ENCODE data around the gene APOL6.
A peak's percentile ranks its signal among the peaks of the same experiment; 100 is the strongest.

APOL6 gene

GRCh38 chr22:35624547-35624946, 23.7 kb upstream of the APOL6 start:
- H3K4me3 ChIP-seq (replicated peaks; ENCODE audit: low read depth, low read length) = no peak overlapping the region
- TF ChIP-seq, protein P1, sequence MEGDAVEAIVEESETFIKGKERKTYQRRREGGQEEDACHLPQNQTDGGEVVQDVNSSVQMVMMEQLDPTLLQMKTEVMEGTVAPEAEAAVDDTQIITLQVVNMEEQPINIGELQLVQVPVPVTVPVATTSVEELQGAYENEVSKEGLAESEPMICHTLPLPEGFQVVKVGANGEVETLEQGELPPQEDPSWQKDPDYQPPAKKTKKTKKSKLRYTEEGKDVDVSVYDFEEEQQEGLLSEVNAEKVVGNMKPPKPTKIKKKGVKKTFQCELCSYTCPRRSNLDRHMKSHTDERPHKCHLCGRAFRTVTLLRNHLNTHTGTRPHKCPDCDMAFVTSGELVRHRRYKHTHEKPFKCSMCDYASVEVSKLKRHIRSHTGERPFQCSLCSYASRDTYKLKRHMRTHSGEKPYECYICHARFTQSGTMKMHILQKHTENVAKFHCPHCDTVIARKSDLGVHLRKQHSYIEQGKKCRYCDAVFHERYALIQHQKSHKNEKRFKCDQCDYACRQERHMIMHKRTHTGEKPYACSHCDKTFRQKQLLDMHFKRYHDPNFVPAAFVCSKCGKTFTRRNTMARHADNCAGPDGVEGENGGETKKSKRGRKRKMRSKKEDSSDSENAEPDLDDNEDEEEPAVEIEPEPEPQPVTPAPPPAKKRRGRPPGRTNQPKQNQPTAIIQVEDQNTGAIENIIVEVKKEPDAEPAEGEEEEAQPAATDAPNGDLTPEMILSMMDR (IDR thresholded peaks at IDR 0.05; ENCODE audit: low read depth, low read length, missing control alignments) = no peak
- no peak for DNase-seq (ENCODE audit: extremely low read depth, low read depth)

DNA sequence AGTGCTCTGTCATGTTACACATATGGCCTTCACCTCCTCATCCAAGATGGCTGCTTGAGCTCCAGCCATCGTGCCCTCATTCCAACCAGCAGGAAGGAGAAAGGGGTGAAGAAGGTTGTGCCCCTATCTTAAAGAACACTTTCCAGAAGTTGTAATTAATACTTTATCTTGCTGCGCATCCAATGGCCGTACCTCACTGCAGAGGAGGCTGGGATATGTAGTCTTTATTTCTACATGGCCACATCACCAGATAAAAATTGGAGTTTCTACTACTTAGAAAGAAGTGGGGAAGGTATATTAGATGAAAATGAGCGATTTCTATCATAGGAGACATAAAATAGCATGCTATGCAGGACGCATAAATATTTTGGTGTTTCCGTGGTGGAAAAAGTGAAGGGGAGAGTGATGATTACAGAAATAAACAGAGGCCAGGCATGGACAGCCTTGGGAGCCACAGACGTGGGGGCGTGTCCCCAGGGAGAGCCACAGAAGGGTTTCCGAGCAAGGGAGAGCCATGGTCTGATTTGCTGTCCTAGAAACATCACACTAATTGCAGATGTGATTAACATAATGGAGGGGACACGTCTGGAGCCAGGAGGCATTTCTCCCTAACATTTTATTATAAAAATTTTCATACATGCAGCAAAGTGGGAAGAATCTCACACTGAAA, 22.3 kb upstream of the APOL6 start:
- TF ChIP-seq, protein P1 (IDR thresholded peaks at IDR 0.05; ENCODE audit: low read depth, low read length, missing control alignments) = no peak
- no peak for DNase-seq (ENCODE audit: extremely low read depth, low read depth)

DNA sequence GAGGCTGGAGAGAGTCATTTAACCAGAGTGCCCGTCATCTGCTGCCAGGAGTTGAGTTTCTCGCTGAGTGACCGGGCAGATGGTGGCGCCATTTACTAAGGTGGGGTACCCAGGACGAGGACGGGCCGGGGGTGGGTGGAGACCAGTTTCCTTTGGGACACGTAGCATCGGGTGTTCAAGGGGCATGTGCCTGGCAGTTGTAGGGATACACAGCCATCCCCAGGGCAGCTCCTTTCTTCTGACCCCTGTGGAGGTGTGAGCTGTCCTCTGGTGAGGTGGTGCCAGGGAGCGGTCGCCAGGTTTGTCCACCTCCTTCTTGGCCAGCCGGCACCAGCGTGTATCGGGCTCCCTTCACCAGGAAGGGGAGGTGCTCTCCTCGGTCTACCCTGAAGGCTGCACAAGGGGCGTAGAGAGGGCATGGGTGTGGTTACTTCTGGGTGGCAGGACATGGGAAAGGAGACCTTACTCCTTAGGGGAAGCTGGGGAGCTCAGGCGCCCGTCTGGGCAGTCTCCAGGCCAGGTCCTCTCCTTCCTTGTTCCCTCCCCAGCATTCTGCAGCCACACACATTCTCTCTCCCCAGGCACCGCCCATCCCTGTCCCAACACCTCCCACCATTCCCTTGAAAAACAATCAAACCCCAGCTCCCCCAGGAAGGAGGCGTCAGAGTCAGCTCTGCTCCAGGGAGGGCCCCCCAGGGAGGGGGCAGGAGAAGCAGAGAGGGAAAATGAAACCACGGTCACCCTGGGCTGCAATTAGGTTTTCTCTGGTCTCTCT, 20.8 kb upstream of the APOL6 start:
- H3K4me3 ChIP-seq (replicated peaks; ENCODE audit: low read depth, low read length) = peak overlapping the region; percentile 48

More for the DNA sequence above, 22.3 kb upstream of the APOL6 start:
- no peak overlapping the region for H3K4me3 ChIP-seq (replicated peaks; ENCODE audit: low read depth, low read length)

GRCh38 chr22:35628732-35629131, 19.5 kb upstream of the APOL6 start:
- DNase-seq (ENCODE audit: extremely low read depth, low read depth) = no peak
- H3K4me3 ChIP-seq (replicated peaks; ENCODE audit: low read depth, low read length) = no peak overlapping the region
- TF ChIP-seq, protein P1 (IDR thresholded peaks at IDR 0.05; ENCODE audit: low read depth, low read length, missing control alignments) = no peak

More for the DNA sequence above, 20.8 kb upstream of the APOL6 start:
- peak; percentile 84 for DNase-seq (ENCODE audit: extremely low read depth, low read depth)
- TF ChIP-seq, protein P1 (IDR thresholded peaks at IDR 0.05; ENCODE audit: low read depth, low read length, missing control alignments) = peak; percentile 49

DNA sequence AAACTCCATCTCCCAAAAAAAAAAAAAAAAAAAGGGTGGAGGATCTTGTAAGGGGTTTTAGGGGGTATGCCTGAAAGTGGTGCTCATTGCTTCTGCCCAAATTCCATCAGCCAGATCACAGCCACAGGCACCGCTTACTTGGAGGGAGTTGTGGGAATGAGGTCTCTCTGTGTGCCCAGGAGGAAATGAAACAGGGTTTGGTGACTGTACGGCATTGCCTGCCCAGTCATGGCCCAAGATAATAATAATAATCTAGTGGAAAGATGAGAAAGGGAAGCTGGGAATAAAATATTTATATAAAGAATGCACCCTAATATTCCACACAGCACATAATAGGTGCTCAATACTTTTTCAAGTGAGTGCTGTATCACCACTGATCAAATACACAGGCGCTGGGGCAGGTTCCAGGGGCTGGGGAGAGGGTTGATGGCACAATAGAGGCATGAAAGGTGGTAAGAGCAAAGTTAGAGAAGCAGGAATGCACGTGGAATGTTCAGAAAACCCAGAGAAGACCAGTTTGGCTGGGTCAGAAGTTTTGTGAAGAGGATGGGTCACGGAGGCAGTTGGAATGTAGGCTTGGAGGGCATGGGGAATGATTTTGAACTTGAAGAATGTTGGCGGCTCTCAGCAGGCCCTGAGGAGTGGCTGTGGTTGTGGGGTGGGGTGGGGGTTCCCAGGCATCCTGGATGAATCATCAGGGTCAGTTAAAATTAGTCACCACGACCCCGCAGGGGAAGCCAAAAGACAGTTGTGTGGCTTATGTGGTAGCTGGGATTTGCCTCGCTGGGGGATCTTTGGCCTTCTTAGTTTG, 18.6 kb upstream of the APOL6 start:
- no peak overlapping the region for H3K4me3 ChIP-seq (replicated peaks; ENCODE audit: low read depth, low read length)
- TF ChIP-seq, protein P1 (IDR thresholded peaks at IDR 0.05; ENCODE audit: low read depth, low read length, missing control alignments) = no peak
- peak; percentile 97 for DNase-seq (ENCODE audit: extremely low read depth, low read depth)

DNA sequence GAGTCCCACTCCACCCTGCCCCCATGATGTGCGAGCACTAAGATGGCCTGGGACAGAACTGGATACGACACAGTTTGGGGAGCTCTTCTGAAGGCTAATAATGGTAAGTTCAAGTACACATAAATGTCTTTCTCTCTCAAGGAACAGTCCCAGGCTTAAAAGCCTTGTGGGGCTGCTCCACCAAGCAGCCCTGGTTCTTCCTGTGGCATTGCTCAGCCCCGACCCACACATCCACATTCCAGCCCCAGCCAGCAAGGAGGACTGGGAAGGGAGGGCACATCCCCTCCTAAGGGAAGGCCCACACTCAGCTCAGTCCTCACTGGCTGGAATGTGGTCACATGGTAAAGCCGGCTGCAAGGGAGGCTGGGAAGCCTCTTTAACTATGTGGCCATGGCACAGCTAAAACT, 17.9 kb upstream of the APOL6 start:
- TF ChIP-seq, protein P1 (IDR thresholded peaks at IDR 0.05; ENCODE audit: low read depth, low read length, missing control alignments) = no peak
- no peak for DNase-seq (ENCODE audit: extremely low read depth, low read depth)
- no peak overlapping the region for H3K4me3 ChIP-seq (replicated peaks; ENCODE audit: low read depth, low read length)

Measured in HFF-Myc (cell line).